GM10847 (cell line): Measurements from ENCODE around the gene S100G.

Experiments
- POLR2A ChIP-seq: IDR thresholded peaks from 2 replicates; pipeline ENCODE4 v1.6.1; 2011; ENCODE audit not compliant: insufficient read length; ENCODE audit errors: extremely low read depth

The S100G gene

DNA sequence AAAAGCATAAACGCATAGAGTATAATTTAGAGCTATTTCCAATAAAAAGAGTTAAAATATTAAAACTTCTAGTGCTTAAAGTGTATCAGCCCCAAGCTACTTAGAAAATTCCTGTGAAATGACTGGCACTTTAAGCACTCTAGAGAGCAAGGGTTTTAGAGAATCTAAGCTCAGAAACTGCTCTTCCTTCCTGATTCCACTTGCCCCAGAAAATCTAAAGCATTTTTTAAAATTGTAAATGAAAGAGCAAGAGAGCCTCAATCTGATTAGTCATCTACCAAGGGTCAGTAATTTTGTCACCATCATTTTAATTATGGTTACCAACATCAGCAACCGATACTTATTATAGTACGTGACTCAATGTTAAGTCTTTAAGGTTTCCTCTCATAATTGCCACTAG lies 37.6 kb downstream of the S100G start:
- TF ChIP-seq POLR2A = no peak

DNA sequence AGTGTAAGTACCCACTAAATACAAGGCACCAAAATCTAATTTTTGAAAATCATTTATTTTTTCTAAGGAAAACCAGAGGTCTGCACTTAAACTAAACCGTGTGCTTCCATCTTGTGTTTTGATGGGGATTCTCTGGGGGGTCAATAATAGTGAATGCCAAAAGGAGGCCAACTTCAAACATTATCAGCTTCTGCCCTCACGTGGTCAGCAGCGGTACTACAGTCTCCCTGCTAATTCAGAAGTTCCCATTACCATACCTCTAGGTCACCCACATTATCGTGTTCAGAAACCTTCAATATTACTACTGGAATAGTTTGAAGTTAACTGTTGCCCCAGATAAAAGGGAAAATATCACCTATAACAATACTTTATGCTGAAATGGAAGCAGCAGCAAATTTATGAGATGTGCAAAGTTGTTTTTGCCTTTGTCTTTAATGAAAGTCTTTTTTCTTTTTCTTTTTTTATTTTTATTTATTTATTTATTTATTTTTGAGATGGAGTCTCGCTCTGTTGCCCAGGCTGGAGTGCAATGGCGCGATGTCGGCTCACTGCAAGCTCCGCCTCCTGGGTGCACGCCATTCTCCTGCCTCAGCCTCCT lies 45.2 kb downstream of the S100G start:
- TF ChIP-seq POLR2A = no peak

DNA sequence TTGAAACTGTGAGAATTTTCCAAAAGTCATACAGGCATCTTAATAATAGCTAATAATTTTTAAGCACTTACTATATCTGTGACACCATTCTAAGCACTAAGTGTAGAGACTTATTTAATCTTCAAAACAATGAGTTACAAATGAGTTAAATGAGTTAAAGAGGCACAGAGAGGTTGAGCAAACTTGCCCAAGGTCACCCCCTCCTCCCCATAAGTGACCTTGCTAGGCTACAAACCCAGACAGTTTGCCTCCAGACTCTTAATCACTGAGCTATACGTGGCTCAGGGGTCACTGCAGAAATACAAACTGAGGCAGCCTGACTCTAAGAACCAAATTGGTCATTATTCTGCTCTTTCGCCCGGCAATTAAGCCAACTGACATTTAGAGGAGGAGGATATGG lies 47.0 kb downstream of the S100G start:
- no peak for TF ChIP-seq POLR2A

DNA sequence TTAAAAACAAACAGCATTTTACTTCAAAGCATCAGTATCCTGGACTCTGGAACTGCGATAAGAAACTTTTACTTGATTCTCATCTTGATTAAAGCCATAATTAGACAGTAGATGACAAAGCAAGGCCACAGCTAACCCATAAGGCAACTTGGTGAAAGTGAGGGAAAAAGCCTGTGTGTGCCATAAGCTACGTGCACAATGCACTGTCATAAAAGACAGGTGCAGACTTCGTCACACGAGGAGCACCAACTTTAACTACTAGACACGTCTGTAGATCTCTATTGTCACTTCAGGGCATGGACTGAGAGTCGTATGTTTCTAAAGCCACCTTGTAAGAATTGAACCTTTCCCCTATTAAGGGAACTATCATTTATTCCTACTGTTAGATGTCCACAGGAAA lies 49.4 kb downstream of the S100G start:
- no peak for TF ChIP-seq POLR2A

DNA sequence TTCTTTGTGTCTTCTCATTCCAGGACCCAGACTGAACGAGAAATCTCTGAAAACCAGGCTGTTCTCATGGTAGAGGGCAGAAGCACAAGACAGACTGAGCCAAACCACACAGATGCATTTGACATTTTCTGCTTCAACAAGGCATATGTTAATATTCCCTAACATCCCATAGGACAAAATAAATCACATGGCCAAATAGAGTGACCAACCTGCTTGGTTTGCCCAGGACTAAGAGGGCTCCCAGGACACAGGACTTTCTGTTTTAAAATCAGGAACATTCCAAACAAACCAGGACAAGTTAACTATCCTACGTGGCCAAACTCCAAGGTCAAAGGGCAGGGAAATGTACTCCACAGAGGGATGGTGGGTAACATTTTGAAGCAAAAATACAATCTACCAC lies 50.8 kb downstream of the S100G start:
- no peak for TF ChIP-seq POLR2A

DNA sequence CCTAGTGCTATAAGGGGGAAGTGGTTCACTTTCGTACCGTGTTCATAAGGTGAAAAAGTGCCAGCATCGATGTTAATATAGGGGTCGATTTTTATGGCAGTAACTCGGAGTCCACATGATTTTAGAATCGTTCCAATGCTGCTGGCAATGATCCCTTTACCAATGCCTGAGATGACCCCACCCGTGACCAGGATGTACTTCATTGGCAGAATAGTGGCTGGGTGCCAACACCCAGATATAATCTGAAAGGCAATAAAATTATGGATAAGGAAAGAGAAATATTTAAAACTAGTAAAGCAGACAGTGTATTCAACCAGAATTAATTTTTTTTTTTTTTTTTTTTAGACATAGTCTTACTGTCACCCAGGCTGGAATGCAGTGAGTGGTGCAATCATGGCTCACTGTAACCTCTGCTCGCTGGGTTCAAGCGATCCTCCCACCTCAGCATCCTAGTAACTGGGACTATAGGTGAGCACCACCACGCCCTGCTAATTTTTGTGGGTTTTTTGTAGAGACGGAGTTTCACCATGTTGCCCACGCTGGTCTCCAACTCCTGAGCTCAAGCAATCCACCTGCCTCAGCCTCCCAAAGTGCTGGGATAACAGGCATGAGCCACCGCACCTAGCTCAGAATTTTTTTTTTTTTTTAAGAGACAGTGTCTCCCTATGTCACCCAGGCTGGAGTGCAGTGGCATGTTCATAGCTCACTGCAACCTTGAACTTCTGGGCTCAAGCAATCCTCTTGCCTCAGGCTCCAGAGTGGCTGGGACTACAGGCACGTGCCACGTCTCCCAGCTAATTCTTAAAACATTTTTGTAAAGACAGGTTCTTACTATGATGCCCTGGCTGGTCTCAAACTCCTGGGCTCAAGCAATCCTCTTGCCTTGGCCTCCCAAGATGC lies 53.0 kb downstream of the S100G start:
- no peak for TF ChIP-seq POLR2A
